ENCODE results near the gene CFAP68.

The CFAP68 gene

GRCh38 chr11:111886844-111887243 is 7.5 kb downstream of the CFAP68 start:
- Mint-ChIP-seq H3K4me1 (peaks cover 2% of the 10 kb centered on the region), H3K27ac (no peak overlapping the region), H3K27me3 (no peaks in the 10 kb centered on the region), H3K9me3 (no peaks in the 10 kb centered on the region), H3K36me3 (ENCODE audit: low read depth) (peaks cover 2% of the 10 kb centered on the region), H3K4me3 (no peak overlapping the region)
- ATAC-seq, result no peak
- no peak for DNase-seq

GRCh38 chr11:111905411-111905810 is 26.1 kb downstream of the CFAP68 start:
- ATAC-seq (no peak), DNase-seq (no peak)
- no peaks in the 10 kb centered on the region for H3K9me3 Mint-ChIP-seq
- H3K36me3 Mint-ChIP-seq (ENCODE audit: low read depth), result no peaks in the 10 kb centered on the region
- no peak overlapping the region for H3K27ac Mint-ChIP-seq
- H3K4me3 Mint-ChIP-seq, result no peak overlapping the region
- H3K4me1 Mint-ChIP-seq, result no peaks in the 10 kb centered on the region
- peaks cover 17% of the 10 kb centered on the region for H3K27me3 Mint-ChIP-seq

- DNase-seq (no peak), ATAC-seq (no peak)
- Mint-ChIP-seq H3K27me3 (peaks cover 27% of the 10 kb centered on the region), H3K4me3 (no peak overlapping the region), H3K4me1 (no peaks in the 10 kb centered on the region), H3K27ac (no peak overlapping the region), H3K36me3 (ENCODE audit: low read depth) (no peaks in the 10 kb centered on the region), H3K9me3 (no peaks in the 10 kb centered on the region)
These were observed 27.3 kb downstream of the CFAP68 start for GRCh38 chr11:111906680-111907079.

- Mint-ChIP-seq H3K27ac (no peak overlapping the region), H3K27me3 (peaks cover 28% of the 10 kb centered on the region), H3K9me3 (no peaks in the 10 kb centered on the region), H3K36me3 (ENCODE audit: low read depth) (no peaks in the 10 kb centered on the region), H3K4me1 (no peaks in the 10 kb centered on the region), H3K4me3 (no peak overlapping the region)
- ATAC-seq, result no peak
- no peak for DNase-seq
These were observed 29.4 kb downstream of the CFAP68 start for GRCh38 chr11:111908639-111909305.

GRCh38 chr11:111909378-111909777 is 30.0 kb downstream of the CFAP68 start:
- H3K27ac Mint-ChIP-seq, result no peak overlapping the region
- peaks cover 33% of the 10 kb centered on the region for H3K27me3 Mint-ChIP-seq
- ATAC-seq (no peak), DNase-seq (no peak)
- no peaks in the 10 kb centered on the region for H3K9me3 Mint-ChIP-seq
- H3K4me1 Mint-ChIP-seq, result no peaks in the 10 kb centered on the region
- no peak overlapping the region for H3K4me3 Mint-ChIP-seq
- no peaks in the 10 kb centered on the region for H3K36me3 Mint-ChIP-seq (ENCODE audit: low read depth)

- Mint-ChIP-seq H3K9me3 (no peaks in the 10 kb centered on the region), H3K4me1 (no peaks in the 10 kb centered on the region), H3K4me3 (no peak overlapping the region), H3K27ac (no peak overlapping the region), H3K36me3 (ENCODE audit: low read depth) (no peaks in the 10 kb centered on the region), H3K27me3 (peaks cover 36% of the 10 kb centered on the region)
- ATAC-seq (no peak), DNase-seq (no peak)
These were observed 31.6 kb downstream of the CFAP68 start for GRCh38 chr11:111910676-111911562.

GRCh38 chr11:111911563-111912401 is 32.4 kb downstream of the CFAP68 start, which contains the start of gene CRYAB:
TSS of gene CRYAB (minus strand) at chr11:111911770. CDS start at chr11:111911724, 46 bp downstream.
- no peak within 1 kb of the TSS for H3K27ac Mint-ChIP-seq
- no peaks in the 10 kb centered on the region for H3K36me3 Mint-ChIP-seq (ENCODE audit: low read depth)
- DNase-seq, result no peak
- H3K9me3 Mint-ChIP-seq, result no peaks in the 10 kb centered on the region
- no peak for ATAC-seq
- H3K4me3 Mint-ChIP-seq, result no peak within 1 kb of the TSS
- H3K4me1 Mint-ChIP-seq, result no peaks in the 10 kb centered on the region
- peaks cover 42% of the 10 kb centered on the region for H3K27me3 Mint-ChIP-seq

- H3K36me3 Mint-ChIP-seq (ENCODE audit: low read depth), result no peaks in the 10 kb centered on the region
- no peak within 1 kb of the TSS for H3K4me3 Mint-ChIP-seq
- H3K4me1 Mint-ChIP-seq, result no peaks in the 10 kb centered on the region
- no peak within 1 kb of the TSS for H3K27ac Mint-ChIP-seq
- DNase-seq, result no peak
- no peak for ATAC-seq
- peaks cover 44% of the 10 kb centered on the region for H3K27me3 Mint-ChIP-seq
- H3K9me3 Mint-ChIP-seq, result no peaks in the 10 kb centered on the region
These were observed 33.2 kb downstream of the CFAP68 start, which contains the start of gene HSPB2 for GRCh38 chr11:111912535-111912934. TSS of gene HSPB2 (plus strand) at chr11:111912734. CDS start at chr11:111912830, 96 bp downstream.

GRCh38 chr11:111913031-111913861 is 33.9 kb downstream of the CFAP68 start:
- H3K4me3 Mint-ChIP-seq, result no peak overlapping the region
- H3K27me3 Mint-ChIP-seq, result peaks cover 47% of the 10 kb centered on the region
- no peak for ATAC-seq
- H3K9me3 Mint-ChIP-seq, result no peaks in the 10 kb centered on the region
- no peaks in the 10 kb centered on the region for H3K4me1 Mint-ChIP-seq
- no peak for DNase-seq
- no peaks in the 10 kb centered on the region for H3K36me3 Mint-ChIP-seq (ENCODE audit: low read depth)
- no peak overlapping the region for H3K27ac Mint-ChIP-seq

- Mint-ChIP-seq H3K9me3 (no peaks in the 10 kb centered on the region), H3K4me1 (no peaks in the 10 kb centered on the region), H3K27ac (no peak overlapping the region), H3K36me3 (ENCODE audit: low read depth) (no peaks in the 10 kb centered on the region), H3K4me3 (no peak overlapping the region), H3K27me3 (peaks cover 47% of the 10 kb centered on the region)
- ATAC-seq (no peak), DNase-seq (no peak)
These were observed 34.7 kb downstream of the CFAP68 start for GRCh38 chr11:111913997-111914396.

GRCh38 chr11:111916768-111917167 is 37.4 kb downstream of the CFAP68 start:
- H3K27ac Mint-ChIP-seq, result no peak overlapping the region
- no peaks in the 10 kb centered on the region for H3K36me3 Mint-ChIP-seq (ENCODE audit: low read depth)
- ATAC-seq, result no peak
- H3K9me3 Mint-ChIP-seq, result no peaks in the 10 kb centered on the region
- no peak for DNase-seq
- H3K4me3 Mint-ChIP-seq, result no peak overlapping the region
- no peaks in the 10 kb centered on the region for H3K4me1 Mint-ChIP-seq
- peaks cover 38% of the 10 kb centered on the region for H3K27me3 Mint-ChIP-seq

- Mint-ChIP-seq H3K9me3 (no peaks in the 10 kb centered on the region), H3K27ac (no peak overlapping the region), H3K4me1 (no peaks in the 10 kb centered on the region)
These were observed 38.0 kb downstream of the CFAP68 start for GRCh38 chr11:111917312-111917711.

GRCh38 chr11:111917788-111918187 is 38.4 kb downstream of the CFAP68 start:
- Mint-ChIP-seq H3K27me3 (peaks cover 35% of the 10 kb centered on the region), H3K4me1 (no peaks in the 10 kb centered on the region), H3K4me3 (no peak overlapping the region), H3K36me3 (ENCODE audit: low read depth) (no peaks in the 10 kb centered on the region), H3K9me3 (no peaks in the 10 kb centered on the region), H3K27ac (no peak overlapping the region)
- DNase-seq (no peak), ATAC-seq (no peak)

More at GRCh38 chr11:111917312-111917711, 38.0 kb downstream of the CFAP68 start:
- Mint-ChIP-seq H3K27me3 (peaks cover 35% of the 10 kb centered on the region), H3K36me3 (ENCODE audit: low read depth) (no peaks in the 10 kb centered on the region), H3K4me3 (no peak overlapping the region)
- DNase-seq, result no peak
- ATAC-seq, result no peak
